ENCODE results near the gene NFATC4. TPM values are rescaled to one million over a fixed set of nuclear protein-coding genes. Genes with fewer than 3 reads are reported as not detected.
"Not testable (repeated sequence)": the region's sequence is repeated elsewhere in the genome, so short reads cannot be mapped to it uniquely, and the experiment has no call there.

Gene NFATC4
- total RNA-seq, result under 1 TPM in 1 of 2 experiments, not detected in 1; 0.15 TPM

DNA sequence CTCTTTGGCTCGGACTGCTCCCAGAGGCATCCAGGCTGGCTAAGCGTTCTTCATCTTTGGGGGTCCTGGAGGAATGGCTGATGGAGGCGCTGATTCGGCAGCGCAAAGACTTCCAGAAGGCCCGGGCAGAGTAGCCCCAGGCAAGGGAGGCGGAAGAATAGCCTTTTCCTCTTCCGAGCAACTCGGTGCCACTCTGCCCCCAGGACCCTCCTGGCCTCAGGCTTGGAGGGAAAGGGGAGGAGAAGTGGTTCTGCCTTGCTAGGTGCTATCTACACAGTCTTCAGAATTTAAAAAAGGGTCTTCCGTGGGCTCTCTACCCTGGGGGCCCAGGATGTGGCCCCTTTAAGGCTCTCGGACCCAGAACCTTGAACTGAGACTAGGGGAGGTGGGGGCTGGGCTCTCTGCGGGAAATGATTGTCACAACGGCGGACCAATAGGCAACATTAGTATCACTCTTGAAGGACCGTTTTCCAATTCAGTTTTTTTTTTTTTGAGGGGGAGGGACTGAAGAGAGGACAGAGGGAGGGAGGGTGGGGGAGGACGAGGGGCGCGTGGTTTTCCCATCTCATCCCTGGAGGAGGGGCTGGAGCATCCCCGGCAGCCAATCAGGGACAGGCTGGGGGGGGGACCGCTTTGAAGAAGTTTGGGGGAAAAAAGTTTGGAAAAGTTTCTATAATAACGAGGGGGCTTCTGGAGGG is at the start of gene NFATC4:
Gene NFATC4 (plus strand): TSS at position 671 of the 698 bp plus-strand sequence. CDS start 157 bp downstream, outside the sequence.
- Mint-ChIP-seq H3K4me1 (ENCODE audit: low read depth) (peaks cover 29% of the 10 kb centered on the region), H3K36me3 (ENCODE audit: low read depth) (no peaks in the 10 kb centered on the region), H3K9me3 (no peaks in the 10 kb centered on the region), H3K27ac (no peak within 1 kb of the TSS), H3K4me3 (peak within 1 kb of the TSS; percentile 71), H3K27me3 (ENCODE audit: low read depth) (peaks cover 38% of the 10 kb centered on the region)
- DNase-seq, result peak; percentile 31
- intact Hi-C loops (cut with micrococcal nuclease), result loop anchor here (2.0 to 5.0 kb wide), 2 partner anchors 27 to 305 kb away; no protein-coding TSS in a partner anchor
- CTCF ChIA-PET, result interaction anchor here (1.5 kb wide), 1 partner anchor 64 kb away, joined by 3 read pairs; no protein-coding TSS in a partner anchor

DNA sequence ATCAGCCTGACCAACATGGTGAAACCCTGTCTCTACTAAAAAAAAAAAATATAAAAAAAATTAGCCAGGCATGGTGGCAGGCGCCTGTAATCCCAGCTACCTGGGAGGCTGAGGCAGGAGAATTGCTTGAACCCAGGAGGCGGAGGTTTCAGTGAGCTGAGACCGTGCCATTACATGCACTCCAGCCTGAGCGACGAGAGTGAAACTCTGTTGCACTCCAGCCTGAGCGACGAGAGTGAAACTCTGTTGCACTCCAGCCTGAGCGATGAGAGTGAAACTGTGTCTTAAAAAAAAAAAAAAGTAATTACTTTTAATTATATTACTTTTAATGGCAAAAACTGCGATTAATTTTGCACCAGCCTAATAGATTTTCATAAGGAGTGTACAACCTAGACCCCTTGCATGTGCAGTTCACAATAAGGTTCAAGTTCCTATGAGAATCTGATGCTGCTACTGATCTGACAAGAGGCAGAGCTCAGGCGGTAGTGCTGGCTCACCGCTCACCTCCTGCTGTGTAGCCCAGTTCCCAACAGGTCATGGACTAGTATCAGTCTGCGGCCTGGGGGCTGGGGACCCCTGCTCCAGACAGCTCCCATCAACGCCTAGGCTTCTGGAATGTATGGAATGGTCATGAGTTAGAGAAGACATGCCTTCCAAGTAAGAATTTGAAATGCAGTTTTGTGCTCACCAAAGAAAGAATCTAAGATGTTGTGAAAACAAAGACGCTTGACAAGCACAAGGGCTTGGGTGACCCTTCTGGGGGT is 46.6 kb upstream of the NFATC4 start:
- intact Hi-C loops (cut with micrococcal nuclease), result no loop called here
- DNase-seq, result no peak
- Mint-ChIP-seq H3K27me3 (ENCODE audit: low read depth) (peaks cover 3% of the 10 kb centered on the region), H3K4me1 (ENCODE audit: low read depth) (peaks cover 15% of the 10 kb centered on the region), H3K9me3 (no peaks in the 10 kb centered on the region), H3K36me3 (ENCODE audit: low read depth) (no peaks in the 10 kb centered on the region), H3K27ac (no peak overlapping the region), H3K4me3 (no peak overlapping the region)
- CTCF ChIA-PET, result interaction anchor here (1.2 to 25.1 kb wide), 3 partner anchors 12 to 108 kb away, joined by 4 to 617 read pairs (median 49); partner anchors contain the start of genes CBLN3, CIDEB, KHNYN and LTB4R2

DNA sequence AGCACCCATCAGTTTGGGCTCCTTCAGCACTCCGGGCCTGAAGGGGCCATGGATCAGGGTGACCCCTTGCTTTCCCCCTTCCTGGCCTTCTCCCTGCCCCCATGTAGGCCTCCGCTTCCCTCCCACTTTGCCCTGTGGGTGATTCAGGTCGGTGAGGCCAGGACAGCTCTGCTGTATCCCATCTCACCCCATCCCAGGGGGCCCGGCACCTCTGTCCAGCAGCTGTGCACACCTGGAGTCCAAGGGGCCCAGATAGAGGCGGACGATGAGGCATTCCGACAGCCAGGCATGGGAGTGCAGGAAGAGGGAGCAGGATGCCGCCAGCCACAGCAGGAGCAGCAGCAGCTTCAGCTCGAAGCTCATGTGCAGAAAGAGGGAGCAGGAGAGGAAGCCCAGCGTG is 45.3 kb upstream of the NFATC4 start:
- Mint-ChIP-seq H3K36me3 (ENCODE audit: low read depth) (no peaks in the 10 kb centered on the region), H3K9me3 (no peaks in the 10 kb centered on the region), H3K27ac (no peak overlapping the region), H3K4me3 (no peak overlapping the region), H3K4me1 (ENCODE audit: low read depth) (peaks cover 8% of the 10 kb centered on the region), H3K27me3 (ENCODE audit: low read depth) (peaks cover 3% of the 10 kb centered on the region)
- intact Hi-C loops (cut with micrococcal nuclease), result no loop called here
- CTCF ChIA-PET, result interaction anchor here (0.5 to 25.1 kb wide), 6 partner anchors 10 to 181 kb away, joined by 3 to 617 read pairs (median 9); partner anchors contain the start of genes CBLN3, CIDEB, EMC9 and KHNYN
- DNase-seq, result no peak

DNA sequence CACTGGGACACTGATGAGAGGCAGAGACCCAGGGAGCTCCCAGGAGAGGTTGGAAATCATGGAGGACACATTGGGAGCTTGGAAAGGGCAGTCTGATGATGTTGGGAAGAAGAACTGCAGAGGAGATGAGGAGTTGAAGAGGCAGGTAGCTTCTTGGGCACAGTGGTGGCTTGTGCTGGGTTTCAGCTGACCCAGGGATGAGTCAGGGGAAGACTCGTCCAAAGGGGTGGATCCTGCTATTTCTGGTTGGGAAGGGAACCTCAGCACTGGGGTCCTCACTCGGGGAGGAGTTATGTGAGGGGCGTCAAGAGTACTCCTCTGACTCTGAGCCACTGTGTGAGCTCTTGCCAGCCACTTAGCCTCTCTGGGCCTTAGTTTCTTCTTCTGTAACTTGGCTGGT is 44.6 kb upstream of the NFATC4 start:
- peaks cover 5% of the 10 kb centered on the region for H3K4me1 Mint-ChIP-seq (ENCODE audit: low read depth)
- no peaks in the 10 kb centered on the region for H3K9me3 Mint-ChIP-seq
- H3K27me3 Mint-ChIP-seq (ENCODE audit: low read depth), result peaks cover 3% of the 10 kb centered on the region
- intact Hi-C loops (cut with micrococcal nuclease), result no loop called here
- H3K27ac Mint-ChIP-seq, result no peak overlapping the region
- CTCF ChIA-PET, result interaction anchor here (0.6 to 25.1 kb wide), 6 partner anchors 10 to 106 kb away, joined by 3 to 617 read pairs (median 9); partner anchors contain the start of genes CBLN3, CIDEB, KHNYN and LTB4R2
- no peaks in the 10 kb centered on the region for H3K36me3 Mint-ChIP-seq (ENCODE audit: low read depth)
- no peak for DNase-seq
- H3K4me3 Mint-ChIP-seq, result no peak overlapping the region

DNA sequence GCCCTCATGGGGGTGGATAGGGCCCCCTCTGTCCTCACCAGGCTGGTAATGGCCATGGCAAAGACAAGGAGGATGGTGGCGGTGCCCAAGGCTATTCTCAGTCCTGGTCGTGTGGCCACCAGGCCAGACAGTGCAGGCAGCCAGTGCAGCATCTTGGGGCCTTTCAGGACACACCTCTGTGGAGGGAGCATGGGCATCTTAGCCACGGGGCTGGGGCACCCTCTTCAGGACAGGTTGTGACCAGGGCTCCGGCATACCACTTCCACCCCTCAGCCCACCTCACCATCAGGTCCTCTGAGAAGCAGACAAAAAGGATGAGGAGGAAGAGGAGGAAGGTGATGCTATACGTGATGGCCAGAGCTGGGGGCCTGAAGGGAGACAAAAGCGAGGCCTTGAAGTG is 44.0 kb upstream of the NFATC4 start:
- intact Hi-C loops (cut with micrococcal nuclease), result no loop called here
- Mint-ChIP-seq H3K36me3 (ENCODE audit: low read depth) (no peaks in the 10 kb centered on the region), H3K9me3 (no peaks in the 10 kb centered on the region), H3K4me3 (no peak overlapping the region), H3K4me1 (ENCODE audit: low read depth) (peaks cover 5% of the 10 kb centered on the region), H3K27me3 (ENCODE audit: low read depth) (peaks cover 3% of the 10 kb centered on the region), H3K27ac (no peak overlapping the region)
- CTCF ChIA-PET, result interaction anchor here (0.5 to 25.1 kb wide), 6 partner anchors 9 to 105 kb away, joined by 3 to 617 read pairs (median 8); partner anchors contain the start of genes CBLN3, CIDEB, KHNYN and LTB4R2
- no peak for DNase-seq

DNA sequence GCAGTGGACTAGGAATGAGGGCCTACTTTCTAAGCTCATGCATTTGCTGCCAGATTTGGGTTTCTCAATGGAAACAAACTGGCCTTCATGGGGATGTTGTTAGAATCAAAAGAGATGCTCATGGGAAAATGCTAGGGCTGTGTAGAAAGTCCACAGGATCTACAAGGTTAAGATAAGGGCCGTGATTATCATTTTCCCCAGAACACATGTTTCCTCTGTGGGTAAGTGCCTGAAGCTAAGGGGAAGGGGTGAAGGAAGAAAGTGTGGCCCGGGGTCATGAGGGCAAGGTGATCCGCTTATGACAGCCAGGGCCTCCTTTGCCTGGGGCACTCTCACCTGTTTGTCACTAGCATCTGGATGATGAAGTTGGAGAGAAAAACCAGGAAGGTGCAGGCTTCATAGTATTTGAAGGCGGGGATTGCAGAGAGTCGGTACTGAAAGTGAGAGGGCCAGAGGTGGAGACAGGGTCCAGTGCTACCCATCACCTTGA is 42.9 kb upstream of the NFATC4 start:
- Mint-ChIP-seq H3K4me3 (no peak overlapping the region), H3K27ac (no peak overlapping the region), H3K4me1 (ENCODE audit: low read depth) (peaks cover 5% of the 10 kb centered on the region), H3K36me3 (ENCODE audit: low read depth) (no peaks in the 10 kb centered on the region), H3K27me3 (ENCODE audit: low read depth) (peaks cover 3% of the 10 kb centered on the region), H3K9me3 (no peaks in the 10 kb centered on the region)
- intact Hi-C loops (cut with micrococcal nuclease), result no loop called here
- CTCF ChIA-PET, result interaction anchor here (0.6 to 25.1 kb wide), 4 partner anchors 8 to 118 kb away, joined by 3 to 617 read pairs (median 6); partner anchors contain the start of genes CBLN3, CIDEB, KHNYN and SDR39U1
- DNase-seq, result no peak

DNA sequence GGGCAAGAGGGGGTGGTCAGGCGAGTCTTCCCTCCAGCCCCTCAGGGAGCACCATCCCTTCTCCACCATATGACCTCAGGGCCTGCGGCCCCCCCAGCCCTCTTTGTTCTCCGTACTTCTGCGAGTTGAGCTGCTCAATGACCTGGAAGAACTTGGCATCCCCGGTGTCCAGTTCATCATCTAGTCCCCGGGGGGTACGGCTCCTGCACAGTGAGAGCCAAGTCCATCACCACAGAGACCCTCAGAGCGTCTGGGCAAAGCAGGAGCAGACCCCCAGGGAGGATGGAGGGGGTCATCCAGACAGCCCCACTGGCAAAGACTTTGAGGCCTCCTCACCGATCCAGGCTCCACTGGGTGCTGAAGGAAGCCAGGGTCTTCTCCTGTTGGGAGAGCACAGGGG is 42.0 kb upstream of the NFATC4 start:
- no peaks in the 10 kb centered on the region for H3K36me3 Mint-ChIP-seq (ENCODE audit: low read depth)
- peaks cover 5% of the 10 kb centered on the region for H3K4me1 Mint-ChIP-seq (ENCODE audit: low read depth)
- H3K4me3 Mint-ChIP-seq, result no peak overlapping the region
- H3K27me3 Mint-ChIP-seq (ENCODE audit: low read depth), result peaks cover 3% of the 10 kb centered on the region
- H3K27ac Mint-ChIP-seq, result no peak overlapping the region
- H3K9me3 Mint-ChIP-seq, result no peaks in the 10 kb centered on the region
- intact Hi-C loops (cut with micrococcal nuclease), result no loop called here
- CTCF ChIA-PET, result interaction anchor here (0.9 to 25.1 kb wide), 3 partner anchors 8 to 104 kb away, joined by 3 to 617 read pairs (median 111); partner anchors contain the start of genes CBLN3, CIDEB, KHNYN and LTB4R
- DNase-seq, result no peak

DNA sequence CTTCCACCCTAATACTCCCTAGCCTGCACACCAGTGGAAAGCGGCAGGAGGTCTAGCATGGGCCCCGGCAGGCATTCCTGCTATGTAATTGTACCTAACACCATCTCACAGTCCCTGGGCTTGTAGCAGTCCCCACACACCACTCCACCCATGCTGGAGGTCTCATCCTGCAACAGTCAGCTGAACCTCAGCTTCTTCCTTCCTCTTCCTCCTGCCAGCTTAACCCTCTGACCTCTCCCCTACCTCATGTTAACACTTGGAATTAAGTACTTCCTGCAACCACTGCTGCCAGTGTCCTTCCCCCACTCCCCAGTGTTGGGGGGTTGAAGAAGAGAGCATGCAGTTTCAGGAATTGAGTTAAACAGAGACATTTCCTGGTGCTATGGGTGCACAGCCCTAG is 40.7 kb upstream of the NFATC4 start:
- Mint-ChIP-seq H3K9me3 (no peaks in the 10 kb centered on the region), H3K4me1 (ENCODE audit: low read depth) (peaks cover 11% of the 10 kb centered on the region), H3K27me3 (ENCODE audit: low read depth) (peaks cover 7% of the 10 kb centered on the region), H3K4me3 (no peak overlapping the region), H3K27ac (no peak overlapping the region), H3K36me3 (ENCODE audit: low read depth) (no peaks in the 10 kb centered on the region)
- no peak for DNase-seq
- CTCF ChIA-PET, result interaction anchor here (1.0 to 25.1 kb wide), 5 partner anchors 9 to 102 kb away, joined by 3 to 617 read pairs (median 5); partner anchors contain the start of genes CBLN3, CIDEB, KHNYN and LTB4R
- intact Hi-C loops (cut with micrococcal nuclease), result loop anchor here (1.0 kb wide), 1 partner anchor 109 kb away; no protein-coding TSS in a partner anchor

DNA sequence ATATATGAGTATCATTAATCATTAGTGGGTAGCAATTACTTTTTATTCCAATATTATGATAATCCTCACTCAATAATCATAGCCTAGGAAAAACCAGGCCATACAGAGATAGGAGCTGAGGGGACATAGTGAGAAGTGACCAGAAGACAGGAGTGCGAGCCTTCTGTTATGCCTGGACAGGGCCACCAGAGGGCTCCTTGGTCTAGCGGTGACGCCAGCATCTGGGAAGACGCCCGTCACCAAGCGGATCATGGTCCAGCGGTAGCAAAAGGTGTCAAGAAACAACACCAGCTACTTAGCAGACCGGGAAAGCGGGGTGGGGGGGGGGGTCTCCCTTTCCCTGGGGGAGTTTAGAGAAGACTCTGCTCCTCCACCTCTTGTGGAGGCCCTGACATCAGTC is 40.1 kb upstream of the NFATC4 start:
- H3K4me3 Mint-ChIP-seq; H3K27ac Mint-ChIP-seq; H3K9me3 Mint-ChIP-seq; H3K36me3 Mint-ChIP-seq (ENCODE audit: low read depth): not testable (repeated sequence)
- peaks cover 15% of the 10 kb centered on the region for H3K4me1 Mint-ChIP-seq (ENCODE audit: low read depth)
- H3K27me3 Mint-ChIP-seq (ENCODE audit: low read depth), result peaks cover 10% of the 10 kb centered on the region
- intact Hi-C loops (cut with micrococcal nuclease), result loop anchor here (1.0 kb wide), 2 partner anchors 103 to 108 kb away; no protein-coding TSS in a partner anchor
- DNase-seq, result peak; percentile 49
- CTCF ChIA-PET, result interaction anchor here (1.5 to 25.1 kb wide), 3 partner anchors 11 to 102 kb away, joined by 3 to 617 read pairs (median 111); partner anchors contain the start of genes CBLN3, CIDEB, KHNYN and LTB4R

DNA sequence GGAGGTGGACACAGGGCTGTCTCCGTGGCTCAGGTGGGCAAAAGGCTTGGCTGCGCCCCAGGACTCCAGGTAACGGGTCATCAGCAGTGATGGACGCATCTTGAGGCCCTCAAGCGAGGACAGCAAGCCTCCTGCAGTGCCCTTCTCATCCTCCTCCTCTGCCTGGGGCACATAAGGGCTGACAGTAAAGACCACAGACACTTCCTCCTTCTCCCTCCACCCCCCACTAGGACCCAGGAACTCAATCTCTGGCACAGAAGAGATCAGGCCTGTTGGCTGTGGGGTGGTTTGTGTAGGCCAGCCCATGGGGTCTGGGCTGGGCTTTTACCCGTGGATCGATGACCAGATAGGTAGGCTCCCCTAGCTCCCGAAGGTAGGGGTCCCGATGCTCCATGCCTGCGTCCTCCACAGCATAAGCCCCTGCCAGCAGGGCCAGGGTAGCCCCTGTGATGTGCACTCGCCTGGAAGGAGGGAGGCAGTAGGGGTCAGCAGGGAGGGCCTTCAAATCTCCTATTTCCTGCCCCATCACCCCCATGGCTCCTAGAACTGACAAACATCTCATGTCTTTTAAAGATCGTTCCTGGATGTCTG is 38.8 kb upstream of the NFATC4 start:
- CTCF ChIA-PET, result interaction anchor here (0.9 to 25.1 kb wide), 5 partner anchors 9 to 100 kb away, joined by 3 to 617 read pairs (median 6); partner anchors contain the start of genes CBLN3, CIDEB, KHNYN and LTB4R
- Mint-ChIP-seq H3K27ac (no peak overlapping the region), H3K27me3 (ENCODE audit: low read depth) (peaks cover 16% of the 10 kb centered on the region), H3K9me3 (no peaks in the 10 kb centered on the region), H3K4me1 (ENCODE audit: low read depth) (peaks cover 21% of the 10 kb centered on the region), H3K4me3 (no peak overlapping the region), H3K36me3 (ENCODE audit: low read depth) (no peaks in the 10 kb centered on the region)
- intact Hi-C loops (cut with micrococcal nuclease), result no loop called here
- DNase-seq, result no peak

DNA sequence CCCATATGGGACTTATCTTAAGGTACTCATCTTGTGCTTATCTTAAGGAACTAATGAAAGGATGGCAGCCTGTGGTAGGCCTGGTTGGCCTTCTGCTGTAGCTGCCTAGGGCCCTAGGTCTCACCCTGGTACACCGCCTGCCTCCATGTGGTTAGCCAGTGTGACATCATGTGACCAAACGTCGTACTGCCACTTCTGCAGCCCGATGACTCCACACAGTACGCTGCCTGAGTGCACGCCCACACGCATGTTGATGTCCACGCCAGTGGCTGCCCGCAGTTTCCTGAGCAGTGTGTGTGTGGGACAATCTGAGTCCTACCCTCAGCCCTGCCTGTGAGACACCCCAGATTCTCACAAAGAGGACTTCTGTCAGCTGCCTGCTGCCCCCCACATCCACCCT is 38.2 kb upstream of the NFATC4 start:
- Mint-ChIP-seq H3K27ac (no peak overlapping the region), H3K36me3 (ENCODE audit: low read depth) (no peaks in the 10 kb centered on the region), H3K4me1 (ENCODE audit: low read depth) (peaks cover 25% of the 10 kb centered on the region), H3K9me3 (no peaks in the 10 kb centered on the region), H3K27me3 (ENCODE audit: low read depth) (peaks cover 20% of the 10 kb centered on the region), H3K4me3 (no peak overlapping the region)
- no peak for DNase-seq
- intact Hi-C loops (cut with micrococcal nuclease), result loop anchor here (10.0 kb wide), 1 partner anchor 825 kb away; no protein-coding TSS in a partner anchor
- CTCF ChIA-PET, result interaction anchor here (0.6 to 25.1 kb wide), 5 partner anchors 8 to 249 kb away, joined by 3 to 617 read pairs (median 6); partner anchors contain the start of genes CBLN3, CIDEB, KHNYN and LTB4R
